ENCODE data around the gene FAM181B. TPM values are rescaled to one million over a fixed set of nuclear protein-coding genes. Genes with fewer than 3 reads are reported as not detected.
A peak's percentile ranks its signal among the peaks of the same experiment; 100 is the strongest.

Gene FAM181B
- total RNA-seq, 4 donors from 2014 or later: 0.26 to 5.7 (median 0.91) TPM; not detected in 1

GRCh38 chr11:82683029-82683428 is 50.6 kb downstream of the FAM181B start:
- TF ChIP-seq CTCF (IDR thresholded peaks at IDR 0.05) (no peak), POLR2A (IDR thresholded peaks at IDR 0.05) (no peak)
- Histone ChIP-seq H3K27me3 (no peaks in the 10 kb centered on the region), H3K9me3 (no peaks in the 10 kb centered on the region), H3K4me1 (no peaks in the 10 kb centered on the region), H3K36me3 (no peaks in the 10 kb centered on the region), H3K4me3 (no peak overlapping the region), H3K27ac (no peak overlapping the region)
- no peak for DNase-seq
- intact Hi-C loops (cut with DNase I; ENCODE audit: low total_unique reads): no loop called here

GRCh38 chr11:82682003-82682751 is 51.5 kb downstream of the FAM181B start:
- Histone ChIP-seq H3K9me3 (no peaks in the 10 kb centered on the region), H3K4me3 (no peak overlapping the region), H3K27ac (no peak overlapping the region), H3K36me3 (no peaks in the 10 kb centered on the region), H3K27me3 (no peaks in the 10 kb centered on the region), H3K4me1 (no peaks in the 10 kb centered on the region)
- intact Hi-C loops (cut with DNase I; ENCODE audit: low total_unique reads): no loop called here
- DNase-seq: no peak
- TF ChIP-seq POLR2A (IDR thresholded peaks at IDR 0.05) (no peak), CTCF (IDR thresholded peaks at IDR 0.05) (peak; percentile 39 to 62 (median 46))

GRCh38 chr11:82680252-82680651 is 53.4 kb downstream of the FAM181B start:
- Histone ChIP-seq H3K27ac (no peak overlapping the region), H3K4me1 (no peaks in the 10 kb centered on the region), H3K27me3 (no peaks in the 10 kb centered on the region), H3K4me3 (no peak overlapping the region), H3K36me3 (no peaks in the 10 kb centered on the region), H3K9me3 (no peaks in the 10 kb centered on the region)
- intact Hi-C loops (cut with DNase I; ENCODE audit: low total_unique reads): no loop called here
- TF ChIP-seq POLR2A (IDR thresholded peaks at IDR 0.05) (no peak), CTCF (IDR thresholded peaks at IDR 0.05) (no peak)
- no peak for DNase-seq

Small RNAs within 50 kb of the gene (small RNA-seq; reads per million reads assigned to genes)
- gene RPS28P7: not detected

Other genes with a start within 250 kb of the FAM181B start
- 100 to 1,000 TPM in 1 of 4 donors, 10 to 100 TPM in 3; 59.9 to 206 (median 92.3) TPM for gene PRCP, start 166.6 kb upstream of the FAM181B start, total RNA-seq
- 1 to 10 TPM in 2 of 4 donors, under 1 TPM in 1, not detected in 1; 0.59 to 6.2 (median 2.2) TPM for gene DDIAS, start 167.9 kb upstream of the FAM181B start, total RNA-seq